Measurements from ENCODE around the gene GCNT4. TPM values are rescaled to one million over a fixed set of nuclear protein-coding genes. Genes with fewer than 3 reads are reported as not detected.

Gene GCNT4
- total and polyA plus RNA-seq, 2 donors (not counting 3 experiments of a cell fraction or from before 2014, with no cell fraction given) = not detected

- Histone ChIP-seq H4K20me1 (replicated peaks; ENCODE audit: control insufficient read depth, extremely low read depth, insufficient read depth, low read length) (no peaks in the 10 kb centered on the region), H3K4me2 (ENCODE audit: insufficient read depth, low read length) (no peak overlapping the region), H2AFZ (ENCODE audit: low read depth, low read length) (no peak overlapping the region), H3K4me1 (ENCODE audit: control insufficient read depth, extremely low read depth, insufficient read depth, low read length) (no peaks in the 10 kb centered on the region), H3K4me3 (replicated peaks in 1 of 3; ENCODE audit: insufficient read depth in 1 of 3, low read depth in 1 of 3, low read length in 3 of 3) (no peak overlapping the region), H3K9me3 (replicated peaks; ENCODE audit: control insufficient read depth, insufficient read depth, low read length) (no peaks in the 10 kb centered on the region), H3K27me3 (ENCODE audit: control insufficient read depth in 2 of 2, insufficient read depth in 2 of 2, low read length in 2 of 2) (no peaks in the 10 kb centered on the region), H3K9me1 (replicated peaks; ENCODE audit: control insufficient read depth, extremely low read depth, insufficient read depth, low read length) (no peaks in the 10 kb centered on the region), H3K36me3 (ENCODE audit: control insufficient read depth in 2 of 2, extremely low read depth in 1 of 2, insufficient read depth in 2 of 2, low read length in 2 of 2) (no peaks in the 10 kb centered on the region), H3K9ac (replicated peaks; ENCODE audit: extremely low read depth, insufficient read depth, low read length) (no peak overlapping the region), H3K79me2 (ENCODE audit: control insufficient read depth, insufficient read depth, low read length) (no peaks in the 10 kb centered on the region), H3K27ac (ENCODE audit: insufficient read depth, low read depth, low read length) (no peak overlapping the region)
- ChIA-PET CTCF (interaction anchor here (1.3 to 1.5 kb wide), 2 partner anchors 9 to 13 kb away, joined by 4 to 7 read pairs; no protein-coding TSS in a partner anchor), POLR2A (no interaction called here)
- no TSS peak for BruUV-seq (replicated peaks)
- TF ChIP-seq JUN (IDR thresholded peaks at IDR 0.05; ENCODE audit: borderline replicate concordance, insufficient read depth, insufficient read length, low read depth) (no peak), POLR2AphosphoS5 (IDR thresholded peaks at IDR 0.05; ENCODE audit: insufficient read depth, low read depth, low read length) (no peak), MYC (IDR thresholded peaks at IDR 0.05; ENCODE audit: low read depth, low read length) (no peak), GATA2 (IDR thresholded peaks at IDR 0.05; ENCODE audit: insufficient read depth, insufficient read length, low read depth, low read length) (no peak), FOS (IDR thresholded peaks at IDR 0.05; ENCODE audit: borderline replicate concordance, insufficient read depth, low read length) (no peak), MAX (IDR thresholded peaks at IDR 0.05; ENCODE audit: insufficient read depth, insufficient read length) (no peak), EZH2 (IDR thresholded peaks at IDR 0.05; ENCODE audit: borderline replicate concordance, low read depth, low read length, severe bottlenecking) (no peak), POLR2A (IDR thresholded peaks at IDR 0.05; ENCODE audit: low read depth, low read length) (no peak), CTCF (IDR thresholded peaks at IDR 0.05; ENCODE audit: extremely low read depth in 1 of 2, insufficient read depth in 1 of 2, low read depth in 1 of 2, low read length in 2 of 2) (no peak)
- intact Hi-C loops (cut with micrococcal nuclease) = no loop called here
- DNase-seq (ENCODE audit: low read depth, low spot score) = no peak
- FAIRE-seq = no peak
- dilution Hi-C loops (cut with MboI; ENCODE audit: extremely low pct_ligation_motif_present, low sequenced_read_pairs) = no loop called here
Measured at GRCh38 chr5:75040973-75041372, 11.4 kb downstream of the GCNT4 start.
